GM12801 (cell line): ENCODE data around the gene CD82.

ENCODE experiments used
- TF ChIP-seq, protein P1 (sequence below): IDR thresholded peaks from one replicate; pipeline ENCODE4 v1.5.1; 2011; ENCODE audit warnings: control low read depth; ENCODE audit not compliant: insufficient read length; ENCODE audit errors: extremely low read depth

Gene CD82, protein sequence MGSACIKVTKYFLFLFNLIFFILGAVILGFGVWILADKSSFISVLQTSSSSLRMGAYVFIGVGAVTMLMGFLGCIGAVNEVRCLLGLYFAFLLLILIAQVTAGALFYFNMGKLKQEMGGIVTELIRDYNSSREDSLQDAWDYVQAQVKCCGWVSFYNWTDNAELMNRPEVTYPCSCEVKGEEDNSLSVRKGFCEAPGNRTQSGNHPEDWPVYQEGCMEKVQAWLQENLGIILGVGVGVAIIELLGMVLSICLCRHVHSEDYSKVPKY

DNA sequence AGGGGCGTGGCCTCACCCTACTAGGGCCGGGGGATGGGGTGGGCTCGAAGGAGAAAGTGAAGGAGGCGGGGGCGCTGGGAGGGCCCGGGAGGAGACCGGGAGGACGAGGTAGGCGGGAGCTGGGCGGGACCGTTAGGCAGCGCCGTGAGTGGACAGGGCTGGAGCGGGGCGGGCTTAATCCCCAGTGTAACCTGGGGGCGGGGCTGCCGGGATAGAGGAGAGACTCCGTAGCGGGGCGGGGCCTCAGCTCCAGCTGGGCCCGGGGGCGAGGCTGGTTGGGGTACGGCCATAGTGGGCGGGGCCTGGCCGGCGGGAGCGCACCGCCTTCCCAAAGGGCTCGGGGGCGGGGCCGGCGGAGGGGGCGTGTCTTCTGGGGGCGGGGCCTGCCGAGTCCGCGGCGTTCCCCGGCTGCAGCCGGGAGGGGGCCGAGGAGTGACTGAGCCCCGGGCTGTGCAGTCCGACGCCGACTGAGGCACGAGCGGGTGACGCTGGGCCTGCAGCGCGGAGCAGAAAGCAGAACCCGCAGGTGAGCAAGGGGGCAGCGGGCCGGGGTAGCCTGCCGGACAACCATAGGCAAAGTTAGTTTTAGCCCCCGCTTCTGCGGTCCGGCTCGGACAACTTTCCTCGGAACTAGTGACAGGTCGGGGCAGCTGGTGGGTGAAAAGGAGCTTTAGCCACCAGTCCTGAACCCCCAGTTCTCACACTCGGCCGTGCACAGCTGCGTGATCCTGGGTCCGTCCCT is at the start of gene CD82:
TSS of gene CD82 (plus strand) at position 453 of the 742 bp plus-strand sequence. CDS start 29,000 bp downstream, outside the sequence.
- TF ChIP-seq, protein P1, sequence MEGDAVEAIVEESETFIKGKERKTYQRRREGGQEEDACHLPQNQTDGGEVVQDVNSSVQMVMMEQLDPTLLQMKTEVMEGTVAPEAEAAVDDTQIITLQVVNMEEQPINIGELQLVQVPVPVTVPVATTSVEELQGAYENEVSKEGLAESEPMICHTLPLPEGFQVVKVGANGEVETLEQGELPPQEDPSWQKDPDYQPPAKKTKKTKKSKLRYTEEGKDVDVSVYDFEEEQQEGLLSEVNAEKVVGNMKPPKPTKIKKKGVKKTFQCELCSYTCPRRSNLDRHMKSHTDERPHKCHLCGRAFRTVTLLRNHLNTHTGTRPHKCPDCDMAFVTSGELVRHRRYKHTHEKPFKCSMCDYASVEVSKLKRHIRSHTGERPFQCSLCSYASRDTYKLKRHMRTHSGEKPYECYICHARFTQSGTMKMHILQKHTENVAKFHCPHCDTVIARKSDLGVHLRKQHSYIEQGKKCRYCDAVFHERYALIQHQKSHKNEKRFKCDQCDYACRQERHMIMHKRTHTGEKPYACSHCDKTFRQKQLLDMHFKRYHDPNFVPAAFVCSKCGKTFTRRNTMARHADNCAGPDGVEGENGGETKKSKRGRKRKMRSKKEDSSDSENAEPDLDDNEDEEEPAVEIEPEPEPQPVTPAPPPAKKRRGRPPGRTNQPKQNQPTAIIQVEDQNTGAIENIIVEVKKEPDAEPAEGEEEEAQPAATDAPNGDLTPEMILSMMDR, result no peak

DNA sequence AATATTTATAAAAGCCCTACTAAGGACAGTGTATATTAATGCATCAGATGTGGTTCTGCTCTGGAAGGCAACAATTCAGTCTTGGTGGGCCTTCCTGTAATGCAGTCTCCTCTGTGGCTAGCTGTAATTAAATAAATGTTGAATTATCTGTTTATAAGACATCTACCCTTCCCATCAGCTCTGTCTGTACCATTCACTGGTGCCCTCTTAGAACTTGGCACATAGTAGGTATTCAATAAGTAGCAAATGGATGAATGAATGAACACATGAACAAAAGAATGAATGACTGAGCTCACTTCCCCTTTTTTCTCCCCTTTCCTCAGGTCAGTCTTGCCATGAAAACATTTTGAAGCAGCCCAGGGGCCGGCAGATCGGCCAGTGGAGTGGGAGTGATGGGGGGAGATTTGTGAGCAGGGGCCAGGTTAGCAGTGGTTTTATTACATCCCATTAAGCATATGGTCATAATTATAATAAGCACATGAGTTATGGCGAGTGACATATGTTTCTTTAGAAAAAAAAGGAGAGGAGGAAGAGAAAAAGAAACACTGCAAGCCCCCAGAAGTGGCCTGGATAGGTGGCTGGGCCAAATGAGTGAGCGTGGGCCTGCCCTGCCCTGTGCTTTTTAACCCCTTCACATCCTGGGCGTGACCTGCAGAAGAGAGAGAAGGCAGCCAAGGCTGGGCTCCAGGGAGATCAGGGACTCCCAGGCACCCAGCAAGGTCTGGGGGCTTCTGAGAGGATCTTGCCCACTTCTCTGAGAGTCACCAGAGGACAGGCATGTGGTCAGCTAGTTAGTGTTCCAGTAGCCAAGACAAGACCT is 48.6 kb upstream of the CD82 start:
- TF ChIP-seq, protein P1, result no peak

DNA sequence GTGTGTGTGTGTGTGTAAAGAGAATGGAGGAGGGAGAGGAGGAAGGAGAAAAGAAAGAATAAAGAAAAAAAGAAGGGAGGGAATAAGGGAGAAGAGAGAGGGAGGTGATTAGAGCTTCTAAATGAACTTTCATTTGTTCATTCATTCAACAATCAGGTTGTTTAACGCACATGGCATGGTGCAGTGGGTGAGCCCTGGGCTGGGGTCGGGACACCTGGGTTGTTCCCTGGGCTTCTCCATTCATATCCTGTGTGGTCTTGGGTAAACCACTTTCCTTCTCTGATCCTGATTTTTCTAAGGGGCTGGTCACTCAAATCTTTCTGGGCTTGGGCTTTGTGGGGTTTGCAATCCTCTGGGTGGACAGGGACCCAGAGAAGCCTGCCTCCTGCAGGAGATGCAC is 47.9 kb upstream of the CD82 start:
- TF ChIP-seq, protein P1, result no peak

DNA sequence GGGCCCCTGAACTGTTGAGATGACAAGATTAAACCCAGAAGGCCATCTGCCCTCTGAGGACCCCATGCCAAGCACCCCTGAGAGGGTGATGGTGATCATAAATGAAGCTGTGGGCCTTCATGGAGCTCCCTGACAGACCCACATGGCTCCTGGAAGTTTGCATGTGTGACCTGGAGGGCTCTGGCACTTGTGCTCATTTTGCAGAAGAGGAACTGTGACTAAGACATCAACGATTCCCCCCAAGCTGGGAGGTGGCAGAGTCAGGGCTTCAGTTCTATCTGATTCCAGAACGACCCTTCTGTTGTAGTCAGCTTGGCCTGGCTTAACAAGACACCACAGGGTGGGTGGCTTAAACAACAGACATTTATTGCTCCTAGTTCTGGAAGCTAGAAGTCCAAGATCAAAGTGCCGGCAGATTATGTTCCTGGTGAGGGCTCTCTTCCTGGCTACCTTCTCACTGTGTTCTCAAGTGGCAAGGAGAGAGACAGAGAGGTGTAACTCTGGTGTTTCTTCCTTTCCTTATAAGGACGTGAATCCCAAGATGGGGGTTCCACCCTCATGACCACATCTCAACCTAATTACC is 46.4 kb upstream of the CD82 start:
- TF ChIP-seq, protein P1, result no peak

DNA sequence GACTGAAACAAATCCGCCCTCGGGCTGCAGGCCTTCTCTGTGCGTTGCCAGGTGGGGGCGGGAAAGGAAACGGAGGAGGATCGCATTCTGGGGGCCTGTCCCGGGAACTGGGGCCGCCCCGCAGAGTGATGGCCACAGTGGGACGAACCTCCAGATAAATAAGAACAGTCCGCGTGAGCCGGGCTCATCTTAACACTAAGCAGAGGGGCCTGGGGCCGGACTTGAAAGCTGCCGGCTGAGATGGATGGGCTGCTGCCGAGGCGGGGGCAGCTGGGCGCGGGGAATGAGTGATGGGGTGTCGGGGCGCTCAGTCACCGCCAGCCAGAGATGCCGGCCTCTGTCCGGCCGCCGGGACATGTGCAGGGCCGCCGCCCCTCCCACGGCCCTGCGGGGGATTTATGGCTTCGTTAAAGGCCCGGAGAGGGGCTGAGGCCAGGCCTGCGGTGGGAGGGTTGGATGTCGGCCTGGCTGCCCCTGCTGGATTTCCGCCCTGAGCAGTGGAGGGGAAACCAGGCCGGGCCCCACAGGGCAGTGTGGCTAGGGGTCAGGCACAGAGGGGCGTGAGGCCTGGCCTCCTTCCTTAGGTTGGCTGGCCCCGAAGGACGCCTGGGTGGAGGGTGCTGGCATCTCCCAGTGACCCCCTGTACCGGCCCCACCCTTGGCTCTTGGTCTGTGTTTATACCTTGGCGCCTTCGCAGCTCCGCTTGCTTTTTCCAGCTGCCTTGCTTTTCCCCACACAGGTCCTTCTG is 45.3 kb upstream of the CD82 start:
- TF ChIP-seq, protein P1, result no peak

DNA sequence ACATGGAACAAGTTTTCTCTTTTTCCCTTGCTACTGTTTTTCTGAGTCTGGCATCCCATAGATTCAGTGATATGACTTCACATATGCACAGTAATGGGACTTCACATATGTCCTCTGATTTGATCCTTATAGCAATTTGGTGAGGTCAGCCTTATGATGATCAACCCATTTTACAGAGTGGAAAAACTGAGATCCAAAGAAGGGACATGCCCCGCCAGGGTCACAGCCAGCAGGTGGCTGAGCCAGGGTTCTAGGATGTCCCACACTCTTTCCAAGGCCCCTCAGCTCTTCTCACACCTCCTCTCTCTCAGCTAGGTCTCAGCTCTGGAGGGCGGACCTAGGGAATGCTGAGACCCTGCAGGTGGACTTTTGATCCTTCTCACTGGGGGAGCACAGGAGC is 44.3 kb upstream of the CD82 start:
- TF ChIP-seq, protein P1, result no peak
